HepG2 (cell line): ENCODE results near the gene CKS1B.

Experiments
- BCL6 ChIP-seq: IDR thresholded peaks from 2 replicates; pipeline ENCODE4 v1.6.1; 2016; ENCODE audit warnings: missing genetic modification reagents, missing compliant biosample characterization
- CHD2 ChIP-seq: IDR thresholded peaks from 2 replicates; pipeline ENCODE4 v1.6.1; 2011; ENCODE audit warnings: low read depth, low read length, improper control_type of control experiment
- FOSL2 ChIP-seq: sonication (generic); formaldehyde crosslinking; IDR thresholded peaks from 2 replicates; pipeline ENCODE4 v1.4.0; 2020; ENCODE audit warnings: missing genetic modification reagents
- HDAC2 ChIP-seq: sonication (generic); formaldehyde crosslinking; IDR thresholded peaks from 2 replicates; pipeline ENCODE4 v1.4.0; 2020; ENCODE audit warnings: missing genetic modification reagents
- HNRNPUL1 ChIP-seq: fragments of 200-400 bp; formaldehyde crosslinking; IDR thresholded peaks from 2 replicates; pipeline ENCODE4 v1.6.1; 2017; ENCODE audit warnings: low read depth, mild to moderate bottlenecking, low read length, moderate library complexity
- RBAK ChIP-seq: sonication (generic); formaldehyde crosslinking; IDR thresholded peaks from 2 replicates; pipeline ENCODE4 v1.5.1; 2020; ENCODE audit warnings: mild to moderate bottlenecking, missing genetic modification reagents
- SNAPC2 ChIP-seq: sonication (generic); formaldehyde crosslinking; IDR thresholded peaks from 2 replicates; pipeline ENCODE4 v1.8.1; 2022; ENCODE audit warnings: mild to moderate bottlenecking, missing genetic modification reagents
- TBX3 ChIP-seq: fragments of 450-650 bp; IDR thresholded peaks from 2 replicates; pipeline ENCODE4 v1.6.1; 2017; ENCODE audit warnings: antibody characterized with exemption, mild to moderate bottlenecking, inconsistent platforms, borderline replicate concordance
- ZNF12 ChIP-seq: sonication (generic); formaldehyde crosslinking; IDR thresholded peaks from 2 replicates; pipeline ENCODE4 v1.5.0; 2020; ENCODE audit warnings: missing genetic modification reagents
- TF ChIP-seq, protein P1 (sequence below): sonication (generic); formaldehyde crosslinking; IDR thresholded peaks from 2 replicates; pipeline ENCODE4 v1.8.0; 2022; ENCODE audit warnings: mild to moderate bottlenecking, missing genetic modification reagents; ENCODE audit not compliant: insufficient replicate concordance
- TF ChIP-seq, protein P2 (sequence below): sonication (generic); formaldehyde crosslinking; IDR thresholded peaks from 2 replicates; pipeline ENCODE4 v1.5.0; 2020; ENCODE audit warnings: mild to moderate bottlenecking, missing genetic modification reagents, moderate library complexity

DNA sequence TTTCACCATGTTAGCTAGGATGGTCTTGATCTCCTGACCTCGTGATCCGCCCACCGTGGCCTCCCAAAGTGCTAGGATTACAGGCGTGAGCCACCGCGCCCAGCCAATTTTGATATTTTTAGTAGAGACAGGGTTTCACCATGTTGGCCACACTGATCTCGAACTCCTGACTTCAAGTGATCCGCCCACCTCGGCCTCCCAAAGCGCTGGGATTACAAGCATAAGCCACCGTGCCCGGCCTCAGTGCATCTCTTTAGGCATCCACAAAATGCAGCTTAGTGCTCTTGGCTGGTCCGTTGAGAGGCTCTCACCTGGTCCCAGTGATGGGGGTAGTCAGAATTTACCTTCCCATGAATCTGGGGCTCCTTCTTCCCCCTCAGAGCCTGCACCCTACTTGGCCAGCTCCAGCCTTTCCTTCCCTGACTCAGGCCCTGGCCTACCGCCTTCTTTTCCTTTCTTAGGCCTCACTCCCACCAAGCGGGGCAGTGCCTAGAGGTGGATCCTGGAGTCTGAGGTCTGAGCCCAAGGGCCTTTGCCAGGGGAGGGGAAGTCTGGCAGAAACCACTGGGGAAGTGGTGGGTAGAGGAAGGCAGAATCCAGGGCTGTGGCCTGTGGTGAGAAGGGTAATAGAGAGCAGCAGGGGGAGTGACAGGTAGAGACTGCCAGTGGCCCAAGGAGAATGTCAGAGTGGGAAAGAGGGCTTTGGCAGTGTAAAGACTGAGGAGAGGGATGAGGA, 22.7 kb downstream of the CKS1B start:
- TF ChIP-seq, protein P1, sequence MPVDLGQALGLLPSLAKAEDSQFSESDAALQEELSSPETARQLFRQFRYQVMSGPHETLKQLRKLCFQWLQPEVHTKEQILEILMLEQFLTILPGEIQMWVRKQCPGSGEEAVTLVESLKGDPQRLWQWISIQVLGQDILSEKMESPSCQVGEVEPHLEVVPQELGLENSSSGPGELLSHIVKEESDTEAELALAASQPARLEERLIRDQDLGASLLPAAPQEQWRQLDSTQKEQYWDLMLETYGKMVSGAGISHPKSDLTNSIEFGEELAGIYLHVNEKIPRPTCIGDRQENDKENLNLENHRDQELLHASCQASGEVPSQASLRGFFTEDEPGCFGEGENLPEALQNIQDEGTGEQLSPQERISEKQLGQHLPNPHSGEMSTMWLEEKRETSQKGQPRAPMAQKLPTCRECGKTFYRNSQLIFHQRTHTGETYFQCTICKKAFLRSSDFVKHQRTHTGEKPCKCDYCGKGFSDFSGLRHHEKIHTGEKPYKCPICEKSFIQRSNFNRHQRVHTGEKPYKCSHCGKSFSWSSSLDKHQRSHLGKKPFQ = no peak
- TF ChIP-seq RBAK (CRISPR knock-in tag) (no peak), ZNF12 (CRISPR knock-in tag) (no peak), CHD2 (no peak), SNAPC2 (CRISPR knock-in tag) (no peak), TBX3 (no peak), HDAC2 (CRISPR knock-in tag) (no peak), FOSL2 (no peak), HNRNPUL1 (no peak), BCL6 (CRISPR knock-in tag) (no peak)
- TF ChIP-seq, protein P2, sequence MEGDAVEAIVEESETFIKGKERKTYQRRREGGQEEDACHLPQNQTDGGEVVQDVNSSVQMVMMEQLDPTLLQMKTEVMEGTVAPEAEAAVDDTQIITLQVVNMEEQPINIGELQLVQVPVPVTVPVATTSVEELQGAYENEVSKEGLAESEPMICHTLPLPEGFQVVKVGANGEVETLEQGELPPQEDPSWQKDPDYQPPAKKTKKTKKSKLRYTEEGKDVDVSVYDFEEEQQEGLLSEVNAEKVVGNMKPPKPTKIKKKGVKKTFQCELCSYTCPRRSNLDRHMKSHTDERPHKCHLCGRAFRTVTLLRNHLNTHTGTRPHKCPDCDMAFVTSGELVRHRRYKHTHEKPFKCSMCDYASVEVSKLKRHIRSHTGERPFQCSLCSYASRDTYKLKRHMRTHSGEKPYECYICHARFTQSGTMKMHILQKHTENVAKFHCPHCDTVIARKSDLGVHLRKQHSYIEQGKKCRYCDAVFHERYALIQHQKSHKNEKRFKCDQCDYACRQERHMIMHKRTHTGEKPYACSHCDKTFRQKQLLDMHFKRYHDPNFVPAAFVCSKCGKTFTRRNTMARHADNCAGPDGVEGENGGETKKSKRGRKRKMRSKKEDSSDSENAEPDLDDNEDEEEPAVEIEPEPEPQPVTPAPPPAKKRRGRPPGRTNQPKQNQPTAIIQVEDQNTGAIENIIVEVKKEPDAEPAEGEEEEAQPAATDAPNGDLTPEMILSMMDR = no peak
